ENCODE results near the gene ICE2.

DNA sequence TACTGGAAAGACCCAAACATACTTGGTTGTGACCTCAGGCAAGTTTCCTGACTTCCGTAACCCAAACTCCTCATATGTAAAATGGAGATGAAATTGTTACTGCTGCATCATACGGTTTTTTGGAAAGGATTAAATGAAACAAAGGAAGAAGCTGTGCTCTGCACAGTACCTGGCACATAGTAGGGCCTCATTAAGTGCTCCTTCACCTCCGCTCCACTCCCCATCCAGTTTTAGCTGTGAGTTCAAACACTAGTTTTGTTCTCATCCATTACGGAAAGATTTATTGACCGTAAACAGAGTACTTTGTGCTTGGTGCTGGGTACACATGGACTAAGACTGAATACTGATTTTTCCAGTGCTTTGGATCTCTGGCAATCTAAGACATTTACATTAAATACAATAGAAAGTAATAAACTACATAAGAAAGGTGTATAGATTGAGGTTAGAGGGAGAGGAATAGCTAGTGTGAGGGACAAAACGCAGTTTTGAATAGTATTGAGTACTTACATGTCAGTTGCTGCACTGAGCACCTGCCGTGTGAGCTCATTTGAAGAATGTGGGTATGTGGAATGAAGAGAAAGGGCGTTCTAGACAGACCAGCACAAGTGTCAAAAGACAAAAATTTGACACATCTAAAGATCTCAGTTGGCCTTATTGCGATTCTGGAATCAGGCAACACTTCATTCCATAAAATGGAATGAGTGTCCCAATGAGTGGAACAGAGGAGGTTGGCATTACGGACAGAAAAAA, 594 bp upstream of the ICE2 start:
- TF ChIP-seq POLR2AphosphoS5 (IDR thresholded peaks at IDR 0.05), result no peak
- TF ChIP-seq, protein P1, sequence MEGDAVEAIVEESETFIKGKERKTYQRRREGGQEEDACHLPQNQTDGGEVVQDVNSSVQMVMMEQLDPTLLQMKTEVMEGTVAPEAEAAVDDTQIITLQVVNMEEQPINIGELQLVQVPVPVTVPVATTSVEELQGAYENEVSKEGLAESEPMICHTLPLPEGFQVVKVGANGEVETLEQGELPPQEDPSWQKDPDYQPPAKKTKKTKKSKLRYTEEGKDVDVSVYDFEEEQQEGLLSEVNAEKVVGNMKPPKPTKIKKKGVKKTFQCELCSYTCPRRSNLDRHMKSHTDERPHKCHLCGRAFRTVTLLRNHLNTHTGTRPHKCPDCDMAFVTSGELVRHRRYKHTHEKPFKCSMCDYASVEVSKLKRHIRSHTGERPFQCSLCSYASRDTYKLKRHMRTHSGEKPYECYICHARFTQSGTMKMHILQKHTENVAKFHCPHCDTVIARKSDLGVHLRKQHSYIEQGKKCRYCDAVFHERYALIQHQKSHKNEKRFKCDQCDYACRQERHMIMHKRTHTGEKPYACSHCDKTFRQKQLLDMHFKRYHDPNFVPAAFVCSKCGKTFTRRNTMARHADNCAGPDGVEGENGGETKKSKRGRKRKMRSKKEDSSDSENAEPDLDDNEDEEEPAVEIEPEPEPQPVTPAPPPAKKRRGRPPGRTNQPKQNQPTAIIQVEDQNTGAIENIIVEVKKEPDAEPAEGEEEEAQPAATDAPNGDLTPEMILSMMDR (IDR thresholded peaks at IDR 0.05), result no peak
- TF ChIP-seq EP300 (IDR thresholded peaks at IDR 0.05), result no peak
- TF ChIP-seq POLR2A (IDR thresholded peaks at IDR 0.05), result no peak
